K562 treated with DMSO at 1 percent for 4 hours (cell line): ENCODE measurements around the gene PRH2. TPM values are rescaled to one million over a fixed set of nuclear protein-coding genes. Genes with fewer than 3 reads are reported as not detected.

Experiments used
- total RNA-seq: library from RNA; unstranded; fragments of 300-600 nt; gene quantifications from 2 replicates; pipeline ENCODE4 v1.2.3, GENCODE V29; 2022; ENCODE audit not compliant: insufficient read depth

The PRH2 gene
- total RNA-seq, result not detected in 2 replicates

GRCh38 chr12:10928746-10929286 lies at the start of gene PRH2:
Gene PRH2 (plus strand): TSS chr12:10929236. CDS start chr12:10929274, 38 bp downstream.

GRCh38 chr12:10884086-10884725 lies 44.8 kb upstream of the PRH2 start, which contains the start of gene PRH1:
Gene PRH1 (minus strand): TSS chr12:10884255. CDS start chr12:10884217, 38 bp downstream.

GRCh38 chr12:10909462-10909861 lies 19.6 kb upstream of the PRH2 start, which contains the start of gene TAS2R13:
Gene TAS2R13 (minus strand): TSS chr12:10909562. CDS start chr12:10909298, 264 bp downstream.

GRCh38 chr12:10939163-10939562 lies 10.1 kb downstream of the PRH2 start, which contains the start of gene TAS2R14:
Gene TAS2R14 (minus strand): TSS chr12:10939263. CDS start chr12:10939207, 56 bp downstream.

Other genes with a start within 250 kb of the PRH2 start
- 93.2 and 107 TPM in 2 replicates for gene YBX3, start 205.9 kb upstream of the PRH2 start, total RNA-seq
- gene TAS2R7, start 126.6 kb upstream of the PRH2 start, total RNA-seq, result not detected in 2 replicates
- gene TAS2R8, start 122.0 kb upstream of the PRH2 start, total RNA-seq, result not detected in 2 replicates
- gene TAS2R9, start 119.1 kb upstream of the PRH2 start, total RNA-seq, result not detected in 2 replicates
- gene TAS2R10, start 102.9 kb upstream of the PRH2 start, total RNA-seq, result not detected in 2 replicates
- gene PRR4, start 79.8 kb upstream of the PRH2 start, total RNA-seq, result not detected in 2 replicates
- not detected in 2 replicates for gene PRH1, start 45.0 kb upstream of the PRH2 start, total RNA-seq
- not detected in 2 replicates for gene TAS2R13, start 19.7 kb upstream of the PRH2 start, total RNA-seq
- gene TAS2R14, start 10.0 kb downstream of the PRH2 start, total RNA-seq, result 1.5 TPM in 1 of 2 replicates, not detected in the other
- gene TAS2R50, start 57.7 kb downstream of the PRH2 start, total RNA-seq, result not detected in 2 replicates
- gene TAS2R20, start 69.1 kb downstream of the PRH2 start, total RNA-seq, result not detected in 2 replicates
- gene TAS2R19, start 93.4 kb downstream of the PRH2 start, total RNA-seq, result not detected in 2 replicates
- gene TAS2R31, start 102.2 kb downstream of the PRH2 start, total RNA-seq, result not detected in 2 replicates
- not detected in 2 replicates for gene TAS2R46, start 133.1 kb downstream of the PRH2 start, total RNA-seq
- gene TAS2R43, start 163.1 kb downstream of the PRH2 start, total RNA-seq, result not detected in 2 replicates
- not detected in 2 replicates for gene TAS2R30, start 205.4 kb downstream of the PRH2 start, total RNA-seq
- gene SMIM10L1, start 242.0 kb downstream of the PRH2 start, total RNA-seq, result 7.2 and 8.4 TPM in 2 replicates